Mammary epithelial cell (primary cell): ENCODE data around the gene REP15.

Experiments
- CTCF ChIP-seq, 2 donors: IDR thresholded peaks in 1 of 2; conservative IDR thresholded peaks in 1 of 2; 2 replicates each; pipeline ENCODE4 v1.5.1; 2011 to 2012; ENCODE audit warnings: inconsistent platforms in 2 of 2, low read length in 2 of 2, mild to moderate bottlenecking in 2 of 2, control low read depth in 1 of 2, low read depth in 1 of 2; ENCODE audit not compliant: insufficient read depth in 1 of 2; ENCODE audit errors: extremely low read depth in 1 of 2
- EZH2 ChIP-seq: IDR thresholded peaks from 2 replicates; pipeline ENCODE4 v1.6.1; 2012; ENCODE audit warnings: low read length, inconsistent platforms, borderline replicate concordance

GRCh38 chr12:27723212-27723611 lies 27.0 kb downstream of the REP15 start:
- TF ChIP-seq CTCF (conservative IDR thresholded peaks at IDR 0.05 in 1 of 2, IDR thresholded peaks at IDR 0.05 in 1 of 2; ENCODE audit: extremely low read depth in 1 of 2, insufficient read depth in 1 of 2, low read depth in 1 of 2, low read length in 2 of 2) (no peak), EZH2 (no peak)
